ENCODE data around the gene ASPRV1. TPM values are rescaled to one million over a fixed set of nuclear protein-coding genes. Genes with fewer than 3 reads are reported as not detected.
A peak's percentile ranks its signal among the peaks of the same experiment; 100 is the strongest.

ASPRV1 gene
- total RNA-seq, 3 donors from 2014 or later (not counting 1 experiment from before 2014, with no cell fraction given), result 1.4 to 2.7 (median 1.9) TPM

- no peaks in the 10 kb centered on the region for H3K4me1 ChIP-seq (ENCODE audit: control insufficient read depth, insufficient read depth, low read length)
- H3K36me3 Mint-ChIP-seq, result no peaks in the 10 kb centered on the region
- H3K4me1 Mint-ChIP-seq, result peaks cover 0 to 6% of the 10 kb centered on the region in 2 donors
- TF ChIP-seq, protein P1, sequence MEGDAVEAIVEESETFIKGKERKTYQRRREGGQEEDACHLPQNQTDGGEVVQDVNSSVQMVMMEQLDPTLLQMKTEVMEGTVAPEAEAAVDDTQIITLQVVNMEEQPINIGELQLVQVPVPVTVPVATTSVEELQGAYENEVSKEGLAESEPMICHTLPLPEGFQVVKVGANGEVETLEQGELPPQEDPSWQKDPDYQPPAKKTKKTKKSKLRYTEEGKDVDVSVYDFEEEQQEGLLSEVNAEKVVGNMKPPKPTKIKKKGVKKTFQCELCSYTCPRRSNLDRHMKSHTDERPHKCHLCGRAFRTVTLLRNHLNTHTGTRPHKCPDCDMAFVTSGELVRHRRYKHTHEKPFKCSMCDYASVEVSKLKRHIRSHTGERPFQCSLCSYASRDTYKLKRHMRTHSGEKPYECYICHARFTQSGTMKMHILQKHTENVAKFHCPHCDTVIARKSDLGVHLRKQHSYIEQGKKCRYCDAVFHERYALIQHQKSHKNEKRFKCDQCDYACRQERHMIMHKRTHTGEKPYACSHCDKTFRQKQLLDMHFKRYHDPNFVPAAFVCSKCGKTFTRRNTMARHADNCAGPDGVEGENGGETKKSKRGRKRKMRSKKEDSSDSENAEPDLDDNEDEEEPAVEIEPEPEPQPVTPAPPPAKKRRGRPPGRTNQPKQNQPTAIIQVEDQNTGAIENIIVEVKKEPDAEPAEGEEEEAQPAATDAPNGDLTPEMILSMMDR (IDR thresholded peaks at IDR 0.05), result no peak
- no peaks in the 10 kb centered on the region for H3K36me3 ChIP-seq (ENCODE audit: control insufficient read depth, insufficient read depth, low read length)
- DNase-seq (no peak), ATAC-seq (no peak)
- no peaks in the 10 kb centered on the region for H3K27me3 ChIP-seq (ENCODE audit: control insufficient read depth, insufficient read depth, low read length)
- no peaks in the 10 kb centered on the region for H3K27me3 Mint-ChIP-seq (ENCODE audit: low read depth in 2 of 2)
- H3K4me3 Mint-ChIP-seq, result no peak overlapping the region
- no peak overlapping the region for H3K27ac ChIP-seq (ENCODE audit: low read length)
- intact Hi-C loops (cut with micrococcal nuclease), result no loop called here
- H3K27ac Mint-ChIP-seq, result peak overlapping the region in 1 of 2 donors; percentile 16
- H3K9me3 Mint-ChIP-seq, result no peaks in the 10 kb centered on the region
- no peak overlapping the region for H3K4me3 ChIP-seq (ENCODE audit: low read length)
- WGBS (ENCODE audit: insufficient coverage), result 96% methylated on average over 8 of the region's 8 CpGs
- H3K9me3 ChIP-seq (ENCODE audit: control insufficient read depth, insufficient read depth, low read length), result no peaks in the 10 kb centered on the region
These were observed 4.5 kb upstream of the ASPRV1 start for GRCh38 chr2:69965756-69966445.

DNA sequence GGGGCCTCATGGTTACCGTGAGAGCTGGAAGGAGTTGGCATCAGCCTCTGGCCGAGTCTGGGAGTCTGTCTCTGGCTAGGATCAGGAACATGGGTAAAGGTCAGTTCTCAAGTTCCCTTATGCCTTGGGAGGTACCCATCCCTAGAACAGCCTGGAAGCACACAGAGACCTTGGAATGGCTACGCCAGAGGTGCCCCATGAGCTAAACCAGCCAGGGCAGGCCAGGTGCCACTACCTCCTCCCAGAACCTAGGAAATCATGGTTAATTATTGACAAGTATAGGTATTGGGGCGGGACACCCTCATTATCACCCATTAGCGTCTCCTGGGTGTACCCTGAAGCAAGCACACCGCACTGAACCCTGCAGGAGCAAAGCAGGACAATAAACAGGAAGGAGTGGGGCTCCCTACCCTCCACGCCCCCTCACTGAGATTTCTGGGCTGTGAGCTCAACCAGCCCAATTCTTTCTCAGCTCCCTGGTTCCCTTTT is 3.0 kb upstream of the ASPRV1 start:
- H3K27me3 Mint-ChIP-seq (ENCODE audit: low read depth in 2 of 2), result no peaks in the 10 kb centered on the region
- no peaks in the 10 kb centered on the region for H3K36me3 ChIP-seq (ENCODE audit: control insufficient read depth, insufficient read depth, low read length)
- H3K27me3 ChIP-seq (ENCODE audit: control insufficient read depth, insufficient read depth, low read length), result no peaks in the 10 kb centered on the region
- H3K27ac Mint-ChIP-seq, result no peak overlapping the region
- intact Hi-C loops (cut with micrococcal nuclease), result no loop called here
- no peaks in the 10 kb centered on the region for H3K9me3 Mint-ChIP-seq
- no peak for DNase-seq
- H3K4me1 ChIP-seq (ENCODE audit: control insufficient read depth, insufficient read depth, low read length), result no peaks in the 10 kb centered on the region
- TF ChIP-seq, protein P1 (IDR thresholded peaks at IDR 0.05), result no peak
- WGBS (ENCODE audit: insufficient coverage), result 92% methylated on average over 7 of the region's 7 CpGs
- H3K4me3 ChIP-seq (ENCODE audit: low read length), result no peak overlapping the region
- no peaks in the 10 kb centered on the region for H3K9me3 ChIP-seq (ENCODE audit: control insufficient read depth, insufficient read depth, low read length)
- no peak overlapping the region for H3K27ac ChIP-seq (ENCODE audit: low read length)
- no peaks in the 10 kb centered on the region for H3K36me3 Mint-ChIP-seq
- no peaks in the 10 kb centered on the region for H3K4me1 Mint-ChIP-seq
- no peak overlapping the region for H3K4me3 Mint-ChIP-seq
- no peak for ATAC-seq

DNA sequence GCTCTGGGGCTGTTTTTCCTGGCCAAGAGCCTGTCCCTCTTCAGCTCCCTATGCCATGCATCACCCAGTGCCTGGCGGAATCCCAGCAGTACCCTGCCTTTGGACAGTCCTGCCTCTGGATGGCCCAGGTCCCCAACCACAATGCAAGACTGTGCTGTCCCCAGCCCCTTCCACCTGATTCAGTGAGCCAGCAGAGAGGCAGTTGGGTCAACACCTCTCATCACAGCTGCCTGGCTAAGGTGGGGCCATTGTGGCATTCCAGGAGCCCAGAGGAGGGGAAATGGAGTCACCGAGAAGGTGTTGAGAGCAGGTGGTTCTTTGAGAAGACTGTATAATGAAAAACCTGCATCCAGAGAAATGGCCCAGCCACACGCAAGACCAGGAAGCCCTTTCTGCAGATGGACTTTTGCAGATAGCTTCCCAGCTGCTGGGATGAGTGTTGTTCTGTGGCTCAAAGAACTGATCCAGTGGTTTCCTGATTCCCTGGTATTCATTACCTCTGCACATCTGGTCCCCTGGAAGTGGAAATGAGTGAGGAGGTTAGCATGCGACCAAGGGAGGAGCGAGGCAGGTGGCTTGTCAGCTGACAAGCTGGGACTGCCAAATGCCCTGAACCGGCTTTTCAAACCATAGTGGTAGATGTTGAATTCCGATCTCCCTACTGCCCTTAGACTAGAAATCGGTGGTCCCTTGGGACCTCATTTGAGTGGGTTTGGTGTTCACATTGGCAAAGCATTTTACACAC is 1.7 kb upstream of the ASPRV1 start:
- DNase-seq (no peak), ATAC-seq (no peak)
- Histone ChIP-seq H3K4me3 (ENCODE audit: low read length) (no peak overlapping the region), H3K27ac (ENCODE audit: low read length) (no peak overlapping the region), H3K36me3 (ENCODE audit: control insufficient read depth, insufficient read depth, low read length) (no peaks in the 10 kb centered on the region), H3K4me1 (ENCODE audit: control insufficient read depth, insufficient read depth, low read length) (peaks cover 1% of the 10 kb centered on the region), H3K27me3 (ENCODE audit: control insufficient read depth, insufficient read depth, low read length) (no peaks in the 10 kb centered on the region), H3K9me3 (ENCODE audit: control insufficient read depth, insufficient read depth, low read length) (no peaks in the 10 kb centered on the region)
- no peaks in the 10 kb centered on the region for H3K36me3 Mint-ChIP-seq
- H3K27ac Mint-ChIP-seq, result no peak overlapping the region
- WGBS (ENCODE audit: insufficient coverage), result 95% methylated on average over 8 of the region's 8 CpGs
- intact Hi-C loops (cut with micrococcal nuclease), result no loop called here
- H3K4me1 Mint-ChIP-seq, result peaks cover under 1% of the 10 kb centered on the region in 2 donors
- no peaks in the 10 kb centered on the region for H3K27me3 Mint-ChIP-seq (ENCODE audit: low read depth in 2 of 2)
- H3K4me3 Mint-ChIP-seq, result no peak overlapping the region
- H3K9me3 Mint-ChIP-seq, result no peaks in the 10 kb centered on the region
- TF ChIP-seq, protein P1 (IDR thresholded peaks at IDR 0.05), result no peak

All from natural killer cell (primary cell).